Caco-2 (cell line): ENCODE results near the gene PHLPP1. TPM values are rescaled to one million over a fixed set of nuclear protein-coding genes. Genes with fewer than 3 reads are reported as not detected.
A peak's percentile ranks its signal among the peaks of the same experiment; 100 is the strongest.

Experiments used
- BruUV-seq: library from RNA; stranded (reverse); fragments of 400-500 nt; replicated peaks from 2 replicates; lab custom pipeline; 2021; lab: Mats Ljungman, UMichigan
- CTCF ChIA-PET: fragments of 300-600 bp; sonication (Branson Sonifier 250); formaldehyde crosslinking; loops from one replicate; lab custom pipeline; 2022; ENCODE audit warnings: antibody characterized with exemption; lab: Charles Lee
- POLR2A ChIA-PET: fragments of 300-600 bp; sonication (Branson Sonifier 250); formaldehyde crosslinking; loops from one replicate; lab custom pipeline; 2022; ENCODE audit warnings: antibody characterized with exemption; lab: Charles Lee
- DNase-seq, 2 experiments: peaks; one replicate each; pipeline versions ENCODE4 v3.0.0 to v3.0.0-alpha.2; 2020 to 2022
- H3K27me3 ChIP-seq: replicated peaks from 2 replicates; pipeline ENCODE4 v1.6.0; 2011; ENCODE audit warnings: low read length; ENCODE audit not compliant: control insufficient read depth, insufficient read depth
- H3K36me3 ChIP-seq: 2 replicates; pipeline ENCODE4 v1.5.1; 2011; ENCODE audit warnings: low read length; ENCODE audit not compliant: control insufficient read depth, insufficient read depth
- H3K4me1 ChIP-seq: fragments of 250-450 bp; sonication (Bioruptor Pico); 2 replicates; pipeline ENCODE4 v1.5.1; 2020; ENCODE audit warnings: mild to moderate bottlenecking
- H3K4me3 ChIP-seq: 2 replicates; pipeline ENCODE4 v1.5.1; 2011; ENCODE audit warnings: low read depth, mild to moderate bottlenecking, control low read depth, low read length
- H3K9me3 ChIP-seq: fragments of 250-450 bp; sonication (Bioruptor Pico); 2 replicates; pipeline ENCODE4 v1.5.1; 2020; ENCODE audit warnings: mild to moderate bottlenecking, moderate library complexity
- H3K27ac Mint-ChIP-seq: one replicate; pipeline ENCODE4 v1.8.0; 2022; ENCODE audit warnings: mixed read lengths; ENCODE audit not compliant: unreplicated experiment
- H3K27me3 Mint-ChIP-seq: one replicate; pipeline ENCODE4 v1.8.0; 2022; ENCODE audit warnings: mixed read lengths; ENCODE audit not compliant: insufficient read depth, unreplicated experiment
- H3K36me3 Mint-ChIP-seq: one replicate; pipeline ENCODE4 v1.8.0; 2022; ENCODE audit warnings: mild to moderate bottlenecking, mixed read lengths; ENCODE audit not compliant: insufficient read depth, unreplicated experiment
- H3K4me1 Mint-ChIP-seq: one replicate; pipeline ENCODE4 v1.8.0; 2022; ENCODE audit warnings: low read depth, mixed read lengths; ENCODE audit not compliant: unreplicated experiment
- H3K4me3 Mint-ChIP-seq: one replicate; pipeline ENCODE4 v1.8.0; 2022; ENCODE audit warnings: mild to moderate bottlenecking, moderate library complexity, mixed read lengths; ENCODE audit not compliant: unreplicated experiment
- H3K9me3 Mint-ChIP-seq: one replicate; pipeline ENCODE4 v1.8.0; 2022; ENCODE audit warnings: mixed read lengths; ENCODE audit not compliant: unreplicated experiment
- intact Hi-C: fragments of 100-400 bp; cut with micrococcal nuclease; formaldehyde crosslinking; loops from one replicate; pipeline ENCODE4 v1.10.0; 2022; ENCODE audit not compliant: unreplicated experiment
- total RNA-seq: library from RNA; stranded (reverse); gene quantifications from 2 replicates; pipeline ENCODE4 v1.2.3, GENCODE V29; 2022
- TF ChIP-seq, protein P1 (sequence below), 2 experiments: fragments of 200-600 bp in 1 of 2; IDR thresholded peaks; 1 replicate in 1 of 2; 2 replicates in 1 of 2; pipeline versions ENCODE4 v1.5.1 to v1.8.0; 2011 to 2022; ENCODE audit warnings: antibody characterized with exemption in 1 of 2, control low read depth in 1 of 2, inconsistent platforms in 1 of 2, low read depth in 1 of 2, low read length in 1 of 2, mild to moderate bottlenecking in 1 of 2, moderate library complexity in 1 of 2; ENCODE audit not compliant: insufficient read depth in 1 of 2, severe bottlenecking in 1 of 2, unreplicated experiment in 1 of 2

PHLPP1 gene
- total RNA-seq, 1 experiment from 2014 or later: 20.1 TPM

DNA sequence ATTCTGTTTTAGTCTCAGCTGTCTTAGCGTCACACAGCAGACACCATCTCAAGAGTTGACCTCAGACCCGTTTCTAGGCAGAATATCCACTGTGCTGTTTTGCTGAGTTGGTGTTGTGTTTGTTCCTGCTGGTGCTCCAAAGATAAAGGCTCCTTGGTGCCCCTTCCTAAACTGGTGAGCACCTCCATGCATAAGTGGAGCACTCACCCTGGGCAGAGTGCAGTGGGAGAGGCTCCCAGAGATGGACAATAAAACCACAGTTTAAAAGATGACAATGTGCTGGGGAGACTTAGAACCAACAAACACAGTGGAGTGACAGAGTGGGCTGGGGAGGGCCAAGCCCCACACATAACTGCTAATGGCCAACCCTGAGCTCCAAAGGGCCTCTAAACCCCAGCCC lies 271.1 kb downstream of the PHLPP1 start:
- Mint-ChIP-seq H3K4me3 (no peak overlapping the region), H3K27me3 (no peaks in the 10 kb centered on the region), H3K4me1 (no peaks in the 10 kb centered on the region), H3K27ac (no peak overlapping the region), H3K9me3 (no peaks in the 10 kb centered on the region), H3K36me3 (peaks cover 10% of the 10 kb centered on the region)
- H3K4me3 ChIP-seq: no peak overlapping the region
- no TSS peak for BruUV-seq
- CTCF ChIA-PET: no interaction called here
- H3K36me3 ChIP-seq: no peaks in the 10 kb centered on the region
- TF ChIP-seq, protein P1, sequence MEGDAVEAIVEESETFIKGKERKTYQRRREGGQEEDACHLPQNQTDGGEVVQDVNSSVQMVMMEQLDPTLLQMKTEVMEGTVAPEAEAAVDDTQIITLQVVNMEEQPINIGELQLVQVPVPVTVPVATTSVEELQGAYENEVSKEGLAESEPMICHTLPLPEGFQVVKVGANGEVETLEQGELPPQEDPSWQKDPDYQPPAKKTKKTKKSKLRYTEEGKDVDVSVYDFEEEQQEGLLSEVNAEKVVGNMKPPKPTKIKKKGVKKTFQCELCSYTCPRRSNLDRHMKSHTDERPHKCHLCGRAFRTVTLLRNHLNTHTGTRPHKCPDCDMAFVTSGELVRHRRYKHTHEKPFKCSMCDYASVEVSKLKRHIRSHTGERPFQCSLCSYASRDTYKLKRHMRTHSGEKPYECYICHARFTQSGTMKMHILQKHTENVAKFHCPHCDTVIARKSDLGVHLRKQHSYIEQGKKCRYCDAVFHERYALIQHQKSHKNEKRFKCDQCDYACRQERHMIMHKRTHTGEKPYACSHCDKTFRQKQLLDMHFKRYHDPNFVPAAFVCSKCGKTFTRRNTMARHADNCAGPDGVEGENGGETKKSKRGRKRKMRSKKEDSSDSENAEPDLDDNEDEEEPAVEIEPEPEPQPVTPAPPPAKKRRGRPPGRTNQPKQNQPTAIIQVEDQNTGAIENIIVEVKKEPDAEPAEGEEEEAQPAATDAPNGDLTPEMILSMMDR (IDR thresholded peaks at IDR 0.05; ENCODE audit: insufficient read depth in 1 of 2, low read depth in 1 of 2, low read length in 1 of 2, severe bottlenecking in 1 of 2, unreplicated experiment in 1 of 2): no peak
- intact Hi-C loops: no loop called here
- POLR2A ChIA-PET: no interaction called here
- DNase-seq: no peak
- H3K9me3 ChIP-seq: no peaks in the 10 kb centered on the region
- no peaks in the 10 kb centered on the region for H3K4me1 ChIP-seq
- H3K27me3 ChIP-seq: no peaks in the 10 kb centered on the region

DNA sequence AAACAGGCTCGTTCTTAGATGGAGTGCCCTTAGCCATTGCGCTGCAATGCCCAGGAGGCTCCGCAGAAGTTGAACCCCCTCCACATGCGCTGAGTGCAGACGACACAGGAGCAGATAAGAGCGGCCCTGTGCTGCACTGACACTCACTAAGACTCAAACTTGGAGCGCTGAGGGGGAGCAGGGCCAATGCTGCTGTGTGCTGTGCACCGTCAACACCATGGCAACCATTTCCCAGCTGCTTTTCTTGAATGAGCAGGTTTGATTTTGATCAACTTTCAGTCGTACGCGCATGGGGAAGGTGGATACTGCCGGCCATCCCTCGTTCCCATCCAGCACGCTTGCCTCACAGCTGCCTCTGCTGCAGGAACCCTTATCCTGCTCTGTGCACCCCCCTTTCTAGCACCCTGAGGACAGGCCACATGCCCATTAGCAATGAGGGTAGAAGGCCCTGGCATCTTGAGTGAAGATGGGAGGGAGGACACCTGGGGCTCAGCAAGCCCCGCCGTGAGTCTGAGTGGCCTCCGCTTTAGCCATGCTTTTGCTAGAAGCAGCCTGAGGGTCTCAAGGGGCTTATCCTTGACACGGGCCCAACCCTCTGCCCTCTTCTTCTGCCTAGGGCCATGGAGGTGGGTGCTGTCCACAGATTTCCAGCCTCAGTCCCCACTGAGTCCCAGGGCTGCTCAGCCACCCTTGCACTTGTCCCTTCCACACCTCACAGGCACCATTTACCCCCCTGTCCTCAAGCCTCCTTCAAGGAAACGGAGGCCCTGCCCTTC lies 271.9 kb downstream of the PHLPP1 start:
- H3K4me3 ChIP-seq: no peak overlapping the region
- peaks cover 14% of the 10 kb centered on the region for H3K36me3 Mint-ChIP-seq
- intact Hi-C loops: no loop called here
- TF ChIP-seq, protein P1 (IDR thresholded peaks at IDR 0.05; ENCODE audit: insufficient read depth in 1 of 2, low read depth in 1 of 2, low read length in 1 of 2, severe bottlenecking in 1 of 2, unreplicated experiment in 1 of 2): no peak
- no peaks in the 10 kb centered on the region for H3K9me3 Mint-ChIP-seq
- H3K27me3 ChIP-seq: no peaks in the 10 kb centered on the region
- H3K4me1 ChIP-seq: no peaks in the 10 kb centered on the region
- H3K27ac Mint-ChIP-seq: no peak overlapping the region
- H3K36me3 ChIP-seq: no peaks in the 10 kb centered on the region
- H3K4me1 Mint-ChIP-seq: no peaks in the 10 kb centered on the region
- no TSS peak for BruUV-seq
- no peak for DNase-seq
- H3K9me3 ChIP-seq: no peaks in the 10 kb centered on the region
- H3K27me3 Mint-ChIP-seq: no peaks in the 10 kb centered on the region
- POLR2A ChIA-PET: no interaction called here
- no peak overlapping the region for H3K4me3 Mint-ChIP-seq
- CTCF ChIA-PET: no interaction called here

DNA sequence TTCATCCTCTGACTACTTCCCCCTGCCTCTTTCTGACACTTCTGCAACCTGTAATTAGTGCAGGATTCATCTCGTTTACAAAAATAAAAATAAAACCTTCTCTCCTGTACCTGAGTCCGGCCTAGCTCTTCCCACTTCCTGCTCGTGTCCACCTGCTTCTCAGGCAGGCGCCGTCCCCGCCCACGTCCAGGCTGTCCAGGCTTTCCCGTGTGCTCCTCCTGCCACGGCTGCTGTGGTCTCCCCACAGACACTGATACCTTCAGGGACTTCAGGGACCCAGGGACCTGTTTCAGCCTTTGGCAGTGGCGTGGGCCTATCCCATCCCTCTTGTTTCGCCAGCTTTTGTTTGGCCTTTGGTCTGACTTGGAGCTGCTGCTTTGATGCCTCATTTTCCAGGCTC lies 272.5 kb downstream of the PHLPP1 start:
- no peaks in the 10 kb centered on the region for H3K27me3 ChIP-seq
- ChIA-PET POLR2A (no interaction called here), CTCF (no interaction called here)
- peaks cover 16% of the 10 kb centered on the region for H3K36me3 Mint-ChIP-seq
- intact Hi-C loops: no loop called here
- H3K4me3 Mint-ChIP-seq: no peak overlapping the region
- no peak overlapping the region for H3K4me3 ChIP-seq
- H3K4me1 ChIP-seq: no peaks in the 10 kb centered on the region
- TF ChIP-seq, protein P1 (IDR thresholded peaks at IDR 0.05; ENCODE audit: insufficient read depth in 1 of 2, low read depth in 1 of 2, low read length in 1 of 2, severe bottlenecking in 1 of 2, unreplicated experiment in 1 of 2): no peak
- no peaks in the 10 kb centered on the region for H3K4me1 Mint-ChIP-seq
- H3K27ac Mint-ChIP-seq: peak overlapping the region; percentile 12
- H3K9me3 ChIP-seq: no peaks in the 10 kb centered on the region
- no TSS peak for BruUV-seq
- DNase-seq: no peak
- no peaks in the 10 kb centered on the region for H3K9me3 Mint-ChIP-seq
- no peaks in the 10 kb centered on the region for H3K27me3 Mint-ChIP-seq
- H3K36me3 ChIP-seq: no peaks in the 10 kb centered on the region
